Mesendoderm (in vitro differentiated cells): ENCODE results near the gene SLC9C1.
A peak's percentile ranks its signal among the peaks of the same experiment; 100 is the strongest.

ENCODE experiments used
- DNase-seq: peaks from one replicate; pipeline ENCODE4 v3.0.0; 2013
- H2AK5ac ChIP-seq: 2 replicates; pipeline ENCODE4 v1.6.1; 2013; ENCODE audit warnings: low read length, inconsistent platforms
- H2BK120ac ChIP-seq: 2 replicates; pipeline ENCODE4 v1.6.1; 2013; ENCODE audit warnings: low read depth, mild to moderate bottlenecking, low read length, moderate library complexity, mixed read lengths
- H2BK15ac ChIP-seq: replicated peaks from 2 replicates; pipeline ENCODE4 v1.6.1; 2013; ENCODE audit warnings: low read depth, mild to moderate bottlenecking, moderate library complexity
- H2BK5ac ChIP-seq: 2 replicates; pipeline ENCODE4 v1.6.1; 2013; ENCODE audit warnings: low read length, inconsistent platforms
- H3K18ac ChIP-seq: 2 replicates; pipeline ENCODE4 v1.6.1; 2013; ENCODE audit warnings: mild to moderate bottlenecking, low read length, mixed read lengths
- H3K23ac ChIP-seq: one replicate; pipeline ENCODE4 v1.6.1; 2013; ENCODE audit warnings: low read length
- H3K27ac ChIP-seq: 2 replicates; pipeline ENCODE4 v1.5.1; 2013; ENCODE audit warnings: low read depth, mild to moderate bottlenecking, inconsistent platforms, low read length, moderate library complexity
- H3K27me3 ChIP-seq: 2 replicates; pipeline ENCODE4 v1.6.1; 2013; ENCODE audit warnings: low read length, control low read depth, mild to moderate bottlenecking, inconsistent platforms; ENCODE audit not compliant: insufficient read depth, poor library complexity
- H3K36me3 ChIP-seq: 2 replicates; pipeline ENCODE4 v1.6.1; 2013; ENCODE audit warnings: low read length, inconsistent platforms; ENCODE audit not compliant: control insufficient read depth, insufficient read depth
- H3K4ac ChIP-seq: one replicate; pipeline ENCODE4 v1.6.1; 2013; ENCODE audit warnings: low read depth, mild to moderate bottlenecking, low read length, moderate library complexity
- H3K4me1 ChIP-seq: 2 replicates; pipeline ENCODE4 v1.6.1; 2013; ENCODE audit warnings: low read depth, low read length, inconsistent platforms; ENCODE audit not compliant: control insufficient read depth
- H3K4me2 ChIP-seq: 2 replicates; pipeline ENCODE4 v1.6.1; 2013; ENCODE audit warnings: low read length
- H3K4me3 ChIP-seq: 2 replicates; pipeline ENCODE4 v1.5.1; 2013; ENCODE audit warnings: mild to moderate bottlenecking, low read length
- H3K56ac ChIP-seq: one replicate; pipeline ENCODE4 v1.6.1; 2013; ENCODE audit warnings: low read length
- H3K79me1 ChIP-seq: 2 replicates; pipeline ENCODE4 v1.6.1; 2013; ENCODE audit warnings: low read length, inconsistent platforms
- H3K79me2 ChIP-seq: 2 replicates; pipeline ENCODE4 v1.6.1; 2013; ENCODE audit warnings: mild to moderate bottlenecking, low read length; ENCODE audit not compliant: control insufficient read depth, insufficient read depth
- H3K9ac ChIP-seq: 2 replicates; pipeline ENCODE4 v1.6.1; 2013; ENCODE audit warnings: low read length, inconsistent platforms
- H4K5ac ChIP-seq: one replicate; pipeline ENCODE4 v1.6.1; 2013; ENCODE audit warnings: low read length
- H4K8ac ChIP-seq: one replicate; pipeline ENCODE4 v1.6.1; 2013; ENCODE audit warnings: low read depth, mild to moderate bottlenecking, control low read depth, low read length, moderate library complexity
- WGBS: extraction: QIAGEN DNeasy Blood & Tissue Kit; methylation state at CpG from one replicate; pipeline ENCODE4 v1.1.7; 2013; ENCODE audit warnings: low lambda C conversion rate, missing lambda C conversion rate; ENCODE audit not compliant: insufficient coverage; ENCODE audit errors: extremely low coverage; 5-methylcytosine and 5-hydroxymethylcytosine counted together

Gene SLC9C1

GRCh38 chr3:112338021-112338726, 44.2 kb upstream of the SLC9C1 start:
- Histone ChIP-seq H3K4ac (no peak overlapping the region), H3K27ac (no peak overlapping the region), H3K56ac (peak overlapping the region; percentile 12), H2BK120ac (no peak overlapping the region), H4K8ac (no peak overlapping the region), H2BK15ac (no peak overlapping the region), H2AK5ac (no peak overlapping the region), H3K27me3 (no peaks in the 10 kb centered on the region), H3K4me1 (peaks cover 11% of the 10 kb centered on the region), H3K79me1 (peaks cover 8% of the 10 kb centered on the region), H3K79me2 (peaks cover 59% of the 10 kb centered on the region), H3K9ac (no peak overlapping the region), H3K36me3 (no peaks in the 10 kb centered on the region), H3K23ac (no peak overlapping the region), H3K4me2 (no peak overlapping the region), H2BK5ac (no peak overlapping the region), H4K5ac (no peak overlapping the region), H3K4me3 (no peak overlapping the region), H3K18ac (no peak overlapping the region)
- no CpG with 5 or more reads among the region's 6 CpGs for WGBS
- no peak for DNase-seq

- Histone ChIP-seq H2BK15ac (no peak overlapping the region), H3K27me3 (no peaks in the 10 kb centered on the region), H4K5ac (no peak overlapping the region), H3K27ac (no peak overlapping the region), H3K23ac (no peak overlapping the region), H3K9ac (no peak overlapping the region), H2AK5ac (no peak overlapping the region), H3K56ac (no peak overlapping the region), H4K8ac (no peak overlapping the region), H3K79me1 (peaks cover 4% of the 10 kb centered on the region), H2BK5ac (peak overlapping the region; percentile 18), H3K4me1 (peaks cover 11% of the 10 kb centered on the region), H3K4ac (no peak overlapping the region), H3K4me3 (no peak overlapping the region), H2BK120ac (no peak overlapping the region), H3K4me2 (no peak overlapping the region), H3K36me3 (no peaks in the 10 kb centered on the region), H3K79me2 (peaks cover 50% of the 10 kb centered on the region), H3K18ac (peak overlapping the region; percentile 64)
- WGBS: no CpG with 5 or more reads among the region's 2 CpGs
- peak; percentile 26 for DNase-seq
Observed at GRCh38 chr3:112335434-112335781, 41.4 kb upstream of the SLC9C1 start.

GRCh38 chr3:112334691-112335433, 40.8 kb upstream of the SLC9C1 start:
- Histone ChIP-seq H3K23ac (no peak overlapping the region), H3K79me1 (peaks cover 4% of the 10 kb centered on the region), H3K4me3 (no peak overlapping the region), H2AK5ac (no peak overlapping the region), H3K4ac (no peak overlapping the region), H2BK5ac (no peak overlapping the region), H3K56ac (peak overlapping the region; percentile 63), H3K4me2 (peak overlapping the region; percentile 8), H3K9ac (peak overlapping the region; percentile 52), H3K27me3 (no peaks in the 10 kb centered on the region), H3K18ac (peak overlapping the region; percentile 39), H3K36me3 (no peaks in the 10 kb centered on the region), H2BK120ac (no peak overlapping the region), H3K4me1 (peaks cover 11% of the 10 kb centered on the region), H4K8ac (peak overlapping the region; percentile 43), H4K5ac (no peak overlapping the region), H3K79me2 (peaks cover 49% of the 10 kb centered on the region), H3K27ac (no peak overlapping the region), H2BK15ac (no peak overlapping the region)
- no CpG with 5 or more reads among the region's 6 CpGs for WGBS
- no peak for DNase-seq

GRCh38 chr3:112333381-112334317, 39.6 kb upstream of the SLC9C1 start:
- peak overlapping the region; percentile 67 for H3K9ac ChIP-seq
- no peak overlapping the region for H2AK5ac ChIP-seq
- WGBS: no CpG with 5 or more reads among the region's 23 CpGs
- peak overlapping the region; percentile 82 for H3K4me3 ChIP-seq
- peak overlapping the region; percentile 30 for H3K4me2 ChIP-seq
- H3K27me3 ChIP-seq: no peaks in the 10 kb centered on the region
- no peaks in the 10 kb centered on the region for H3K36me3 ChIP-seq
- peak overlapping the region; percentile 75 for H3K4ac ChIP-seq
- H3K18ac ChIP-seq: peak overlapping the region; percentile 97
- DNase-seq: peak; percentile 76
- peaks cover 9% of the 10 kb centered on the region for H3K4me1 ChIP-seq
- peak overlapping the region; percentile 42 for H2BK5ac ChIP-seq
- peak overlapping the region; percentile 3 for H4K5ac ChIP-seq
- H3K79me2 ChIP-seq: peaks cover 41% of the 10 kb centered on the region
- H2BK120ac ChIP-seq: no peak overlapping the region
- H3K56ac ChIP-seq: peak overlapping the region; percentile 89
- H2BK15ac ChIP-seq: no peak overlapping the region
- peak overlapping the region; percentile 6 for H4K8ac ChIP-seq
- H3K23ac ChIP-seq: no peak overlapping the region
- peak overlapping the region; percentile 57 for H3K27ac ChIP-seq
- H3K79me1 ChIP-seq: peaks cover 3% of the 10 kb centered on the region

- no peaks in the 10 kb centered on the region for H3K27me3 ChIP-seq
- peak within 1 kb of the TSS; percentile 75 for H3K4ac ChIP-seq
- H3K79me1 ChIP-seq: peaks cover under 1% of the 10 kb centered on the region
- H3K27ac ChIP-seq: peak within 1 kb of the TSS; percentile 57
- peaks cover 6% of the 10 kb centered on the region for H3K4me1 ChIP-seq
- H2BK5ac ChIP-seq: peak within 1 kb of the TSS; percentile 42
- H3K23ac ChIP-seq: no peak within 1 kb of the TSS
- no peaks in the 10 kb centered on the region for H3K36me3 ChIP-seq
- H3K18ac ChIP-seq: peak within 1 kb of the TSS; percentile 97
- H4K8ac ChIP-seq: peak within 1 kb of the TSS; percentile 6
- peak within 1 kb of the TSS; percentile 67 for H3K9ac ChIP-seq
- H2AK5ac ChIP-seq: no peak within 1 kb of the TSS
- H2BK120ac ChIP-seq: no peak within 1 kb of the TSS
- no CpG with 5 or more reads among the region's 28 CpGs for WGBS
- DNase-seq: peak; percentile 89
- peaks cover 35% of the 10 kb centered on the region for H3K79me2 ChIP-seq
- peak within 1 kb of the TSS; percentile 89 for H3K56ac ChIP-seq
- peak within 1 kb of the TSS; percentile 82 for H3K4me3 ChIP-seq
- no peak within 1 kb of the TSS for H2BK15ac ChIP-seq
- peak within 1 kb of the TSS; percentile 3 for H4K5ac ChIP-seq
- H3K4me2 ChIP-seq: peak within 1 kb of the TSS; percentile 30
Observed at GRCh38 chr3:112333002-112333380, 39.0 kb upstream of the SLC9C1 start, which contains the start of gene CD200. TSS of gene CD200 (plus strand) at chr3:112333156. CDS start at chr3:112333213, 57 bp downstream.
